A549 (cell line): ENCODE measurements around the gene PRC1. TPM values are rescaled to one million over a fixed set of nuclear protein-coding genes. Genes with fewer than 3 reads are reported as not detected.

Experiments
- ATAC-seq, 2 experiments: fragments of 200-7000 bp in 1 of 2; fragments of >200 bp in 1 of 2; cut with Nextera tagmentation in 1 of 2; cut with Tn5 transposase in 1 of 2; 3 replicates each; pipeline versions ENCODE4 v1.8.0 to v1.9.1; 2018 to 2020; ENCODE audit warnings: mild to moderate bottlenecking in 1 of 2, moderate library complexity in 1 of 2
- CTCF ChIA-PET: fragments of 300-600 bp; sonication (Branson Sonifier 250); formaldehyde crosslinking; extraction: SDS; loops from one replicate; lab custom pipeline; 2021; ENCODE audit warnings: antibody characterized with exemption, inconsistent platforms; lab: Yijun Ruan, JAX
- POLR2A ChIA-PET: fragments of 350-600 bp; formaldehyde crosslinking; extraction: SDS; loops from one replicate; lab custom pipeline; 2021; ENCODE audit warnings: antibody characterized with exemption, inconsistent platforms; lab: Yijun Ruan, JAX
- DNase-seq, 2 experiments: peaks; one replicate each; pipeline versions ENCODE4 v3.0.0 to v3.0.0-alpha.2; 2011 to 2016; ENCODE audit warnings: low read depth in 1 of 2, low spot score in 1 of 2
- FAIRE-seq: peaks from 2 replicates; lab custom pipeline; 2011; peaks lifted over from hg19 to GRCh38; lab: Jason Lieb, UNC
- H3K27ac ChIP-seq, 2 experiments: fragments of >200 bp; sonication (Bioruptor Twin); formaldehyde crosslinking; 3 replicates each; pipeline ENCODE4 v1.5.1; 2016 to 2017
- H3K4me1 ChIP-seq: fragments of >200 bp; sonication (Bioruptor Twin); formaldehyde crosslinking; 3 replicates; pipeline ENCODE4 v1.6.1; 2016
- H3K4me2 ChIP-seq: fragments of >200 bp; sonication (Bioruptor Twin); formaldehyde crosslinking; 3 replicates; pipeline ENCODE4 v1.6.1; 2016
- H3K4me3 ChIP-seq: fragments of >200 bp; sonication (Bioruptor Twin); formaldehyde crosslinking; 3 replicates; pipeline ENCODE4 v1.5.1; 2016
- H3K9me3 ChIP-seq: fragments of >200 bp; sonication (Bioruptor Twin); formaldehyde crosslinking; 3 replicates; pipeline ENCODE4 v1.6.1; 2016
- CEBPB ChIP-seq, 2 experiments: fragments of >200 bp in 1 of 2; sonication (Bioruptor Twin) in 1 of 2; formaldehyde crosslinking in 1 of 2; IDR thresholded peaks; 2 replicates each; pipeline ENCODE4 v1.6.1; 2012 to 2016
- HDAC2 ChIP-seq: fragments of 200-600 bp; sonication (generic); IDR thresholded peaks from 2 replicates; pipeline ENCODE4 v1.6.1; 2016
- HEYL ChIP-seq: fragments of 250-450 bp; sonication (Bioruptor Pico); IDR thresholded peaks from 2 replicates; pipeline ENCODE4 v1.8.0; 2021; ENCODE audit warnings: mild to moderate bottlenecking, moderate library complexity
- MYC ChIP-seq: IDR thresholded peaks from 2 replicates; pipeline ENCODE4 v1.6.1; 2012; ENCODE audit warnings: mild to moderate bottlenecking, inconsistent platforms, low read length, improper control_type of control experiment, borderline replicate concordance
- RFX5 ChIP-seq: fragments of 450-650 bp; IDR thresholded peaks from 2 replicates; pipeline ENCODE4 v1.7.1; 2014; ENCODE audit warnings: antibody characterized with exemption, mild to moderate bottlenecking, moderate library complexity
- RNF2 ChIP-seq: fragments of 200-600 bp; sonication (generic); IDR thresholded peaks from 2 replicates; pipeline ENCODE4 v1.6.1; 2016; ENCODE audit warnings: low read depth, mild to moderate bottlenecking, antibody characterized with exemption, moderate library complexity, borderline replicate concordance
- SMC3 ChIP-seq: fragments of >200 bp; sonication (Bioruptor Twin); formaldehyde crosslinking; IDR thresholded peaks from 3 replicates; pipeline ENCODE4 v1.6.1; 2018; ENCODE audit warnings: inconsistent platforms
- TP53 ChIP-seq: fragments of 250-450 bp; sonication (Bioruptor Pico); IDR thresholded peaks from 2 replicates; pipeline ENCODE4 v1.5.0; 2021; ENCODE audit warnings: mild to moderate bottlenecking, moderate library complexity
- ZNF302 ChIP-seq: fragments of 250-450 bp; sonication (Bioruptor Pico); IDR thresholded peaks from 2 replicates; pipeline ENCODE4 v1.9.0; 2021; ENCODE audit warnings: inconsistent platforms, mild to moderate bottlenecking, moderate library complexity
- WGBS: methylation state at CpG from one replicate; pipeline ENCODE4 v1.1.6; 2017; ENCODE audit errors: missing lambda C conversion rate; 5-methylcytosine and 5-hydroxymethylcytosine counted together
- polyA plus RNA-seq, 4 experiments: library from polyadenylated mRNA; depleted of rRNA in 3 of 4; stranded (reverse); fragments of >200 nt; fragmentation: RNase III in 1 of 4; extraction: RNeasy Plus Mini Kit Qiagen cat#74134 plus additional on column Dnase treatment in 1 of 4; gene quantifications; 2 replicates in 3 of 4; 3 replicates in 1 of 4; pipeline ENCODE4 v1.2.3, GENCODE V29; 2011 to 2017
- small RNA-seq, 6 experiments: library from RNA; depleted of rRNA; stranded (forward); fragments of <200 nt; gene quantifications; one replicate each; pipeline ENCODE3, GENCODE V24; 2012
- TF ChIP-seq, protein P1 (sequence below): fragments of 250-450 bp; sonication (Bioruptor Pico); IDR thresholded peaks from 2 replicates; pipeline ENCODE4 v1.5.0; 2020; ENCODE audit warnings: low read depth, mild to moderate bottlenecking, moderate library complexity
- TF ChIP-seq, protein P2 (sequence below): fragments of 250-450 bp; sonication (Bioruptor Pico); IDR thresholded peaks from 2 replicates; pipeline ENCODE4 v1.5.0; 2021; ENCODE audit warnings: mild to moderate bottlenecking, moderate library complexity, borderline replicate concordance
- TF ChIP-seq, protein P3 (sequence below): fragments of 450-650 bp; IDR thresholded peaks from 2 replicates; pipeline ENCODE4 v1.6.1; 2014; ENCODE audit warnings: antibody characterized with exemption

Gene PRC1
- polyA plus RNA-seq, 2 of the 4 experiments (the other 2 are of a cell fraction): 303 to 426 TPM

DNA sequence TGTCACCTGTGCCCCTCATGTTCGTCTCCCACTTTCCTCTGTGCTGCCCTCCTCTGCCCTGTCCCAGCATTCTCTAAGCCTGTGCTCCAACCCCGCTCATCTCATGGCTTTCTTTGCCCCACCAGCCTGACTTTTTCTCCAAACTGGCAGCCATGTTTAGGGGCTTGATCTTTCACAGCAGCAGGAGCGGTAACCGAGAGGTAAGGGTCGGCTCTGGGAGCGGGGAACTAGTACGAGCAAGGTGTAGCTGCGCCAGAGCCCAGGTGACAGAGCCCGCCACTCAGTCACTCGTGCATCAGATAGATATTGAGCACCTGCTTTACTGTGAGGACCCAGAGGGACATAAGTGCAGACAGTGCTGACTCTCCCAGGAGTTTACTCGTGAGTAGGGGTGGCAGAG lies 77.9 kb downstream of the PRC1 start:
- ChIA-PET CTCF (interaction anchor here (1.4 to 9.2 kb wide), 4 partner anchors 9 to 16 kb away, joined by 3 to 83 read pairs (median 40); partner anchors contain the start of genes HDDC3, MAN2A2 and UNC45A), POLR2A (no interaction called here)
- Histone ChIP-seq H3K9me3 (no peaks in the 10 kb centered on the region), H3K4me3 (no peak overlapping the region), H3K27ac (no peak overlapping the region), H3K4me1 (no peaks in the 10 kb centered on the region), H3K4me2 (no peak overlapping the region)
- ATAC-seq (no peak), FAIRE-seq (no peak), DNase-seq (no peak)
- 92% methylated on average over 11 of the region's 11 CpGs for WGBS
- TF ChIP-seq, protein P1, sequence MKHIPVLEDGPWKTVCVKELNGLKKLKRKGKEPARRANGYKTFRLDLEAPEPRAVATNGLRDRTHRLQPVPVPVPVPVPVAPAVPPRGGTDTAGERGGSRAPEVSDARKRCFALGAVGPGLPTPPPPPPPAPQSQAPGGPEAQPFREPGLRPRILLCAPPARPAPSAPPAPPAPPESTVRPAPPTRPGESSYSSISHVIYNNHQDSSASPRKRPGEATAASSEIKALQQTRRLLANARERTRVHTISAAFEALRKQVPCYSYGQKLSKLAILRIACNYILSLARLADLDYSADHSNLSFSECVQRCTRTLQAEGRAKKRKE: no peak
- TF ChIP-seq MYC: no peak
- TF ChIP-seq RNF2: no peak
- TF ChIP-seq HDAC2: no peak
- no peak for TF ChIP-seq ZNF302 (CRISPR knock-in tag)
- TF ChIP-seq RFX5: no peak
- TF ChIP-seq, protein P2, sequence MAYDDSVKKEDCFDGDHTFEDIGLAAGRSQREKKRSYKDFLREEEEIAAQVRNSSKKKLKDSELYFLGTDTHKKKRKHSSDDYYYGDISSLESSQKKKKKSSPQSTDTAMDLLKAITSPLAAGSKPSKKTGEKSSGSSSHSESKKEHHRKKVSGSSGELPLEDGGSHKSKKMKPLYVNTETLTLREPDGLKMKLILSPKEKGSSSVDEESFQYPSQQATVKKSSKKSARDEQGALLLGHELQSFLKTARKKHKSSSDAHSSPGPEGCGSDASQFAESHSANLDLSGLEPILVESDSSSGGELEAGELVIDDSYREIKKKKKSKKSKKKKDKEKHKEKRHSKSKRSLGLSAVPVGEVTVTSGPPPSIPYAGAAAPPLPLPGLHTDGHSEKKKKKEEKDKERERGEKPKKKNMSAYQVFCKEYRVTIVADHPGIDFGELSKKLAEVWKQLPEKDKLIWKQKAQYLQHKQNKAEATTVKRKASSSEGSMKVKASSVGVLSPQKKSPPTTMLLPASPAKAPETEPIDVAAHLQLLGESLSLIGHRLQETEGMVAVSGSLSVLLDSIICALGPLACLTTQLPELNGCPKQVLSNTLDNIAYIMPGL (CRISPR knock-in tag): no peak
- no peak for TF ChIP-seq HEYL (CRISPR knock-in tag)
- TF ChIP-seq, protein P3, sequence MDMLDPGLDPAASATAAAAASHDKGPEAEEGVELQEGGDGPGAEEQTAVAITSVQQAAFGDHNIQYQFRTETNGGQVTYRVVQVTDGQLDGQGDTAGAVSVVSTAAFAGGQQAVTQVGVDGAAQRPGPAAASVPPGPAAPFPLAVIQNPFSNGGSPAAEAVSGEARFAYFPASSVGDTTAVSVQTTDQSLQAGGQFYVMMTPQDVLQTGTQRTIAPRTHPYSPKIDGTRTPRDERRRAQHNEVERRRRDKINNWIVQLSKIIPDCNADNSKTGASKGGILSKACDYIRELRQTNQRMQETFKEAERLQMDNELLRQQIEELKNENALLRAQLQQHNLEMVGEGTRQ: no peak
- TF ChIP-seq TP53: no peak
- TF ChIP-seq CEBPB (IDR thresholded peaks at IDR 0.05): no peak
- no peak for TF ChIP-seq SMC3

Small RNA genes lying within 50 kb of the gene (small RNA-seq; reads per million reads assigned to genes)
- 0 reads per million in 6 experiments for gene RF00019

Other genes with a start within 250 kb of the PRC1 start
- gene FURIN, start 125.9 kb downstream of the PRC1 start, polyA plus RNA-seq (2011; rRNA removed): 16.8 and 20.9 TPM in 2 replicates
- gene FURIN, start 125.9 kb downstream of the PRC1 start, polyA plus RNA-seq (2017; fragmentation: RNase III; extraction: RNeasy Plus Mini Kit Qiagen cat#74134 plus additional on column Dnase treatment): 23.1 to 37.1 TPM (median 33.3 TPM) in 3 replicates
- 0.50 and 0.53 TPM in 2 replicates for gene FES, start 110.0 kb downstream of the PRC1 start, polyA plus RNA-seq (2011; rRNA removed)
- gene FES, start 110.0 kb downstream of the PRC1 start, polyA plus RNA-seq (2017; fragmentation: RNase III; extraction: RNeasy Plus Mini Kit Qiagen cat#74134 plus additional on column Dnase treatment): 0.39 to 0.50 TPM (median 0.45 TPM) in 3 replicates
- 22.0 and 37.0 TPM in 2 replicates for gene MAN2A2, start 91.2 kb downstream of the PRC1 start, polyA plus RNA-seq (2011; rRNA removed)
- gene MAN2A2, start 91.2 kb downstream of the PRC1 start, polyA plus RNA-seq (2017; fragmentation: RNase III; extraction: RNeasy Plus Mini Kit Qiagen cat#74134 plus additional on column Dnase treatment): 29.6 to 35.3 TPM (median 32.6 TPM) in 3 replicates
- gene HDDC3, start 62.0 kb downstream of the PRC1 start, polyA plus RNA-seq (2011; rRNA removed): 29.8 and 31.9 TPM in 2 replicates
- 25.3 to 29.7 TPM (median 26.1 TPM) in 3 replicates for gene HDDC3, start 62.0 kb downstream of the PRC1 start, polyA plus RNA-seq (2017; fragmentation: RNase III; extraction: RNeasy Plus Mini Kit Qiagen cat#74134 plus additional on column Dnase treatment)
- 47.7 and 48.2 TPM in 2 replicates for gene UNC45A, start 59.2 kb downstream of the PRC1 start, polyA plus RNA-seq (2011; rRNA removed)
- gene UNC45A, start 59.2 kb downstream of the PRC1 start, polyA plus RNA-seq (2017; fragmentation: RNase III; extraction: RNeasy Plus Mini Kit Qiagen cat#74134 plus additional on column Dnase treatment): 76.9 to 82.5 TPM (median 80.4 TPM) in 3 replicates
- gene RCCD1, start 39.7 kb downstream of the PRC1 start, polyA plus RNA-seq (2011; rRNA removed): 22.8 and 25.3 TPM in 2 replicates
- 37.0 to 39.4 TPM (median 37.2 TPM) in 3 replicates for gene RCCD1, start 39.7 kb downstream of the PRC1 start, polyA plus RNA-seq (2017; fragmentation: RNase III; extraction: RNeasy Plus Mini Kit Qiagen cat#74134 plus additional on column Dnase treatment)
- 17.9 and 25.0 TPM in 2 replicates for gene VPS33B, start 28.1 kb upstream of the PRC1 start, polyA plus RNA-seq (2011; rRNA removed)
- gene VPS33B, start 28.1 kb upstream of the PRC1 start, polyA plus RNA-seq (2017; fragmentation: RNase III; extraction: RNeasy Plus Mini Kit Qiagen cat#74134 plus additional on column Dnase treatment): 9.5 to 11.7 TPM (median 11.1 TPM) in 3 replicates
- 0.03 and 0.05 TPM in 2 replicates for gene SV2B, start 105.7 kb upstream of the PRC1 start, polyA plus RNA-seq (2011; rRNA removed)
- gene SV2B, start 105.7 kb upstream of the PRC1 start, polyA plus RNA-seq (2017; fragmentation: RNase III; extraction: RNeasy Plus Mini Kit Qiagen cat#74134 plus additional on column Dnase treatment): not detected in 3 replicates